Measurements from ENCODE around the gene ZDHHC24. TPM values are rescaled to one million over a fixed set of nuclear protein-coding genes. Genes with fewer than 3 reads are reported as not detected.
A peak's percentile ranks its signal among the peaks of the same experiment; 100 is the strongest.
"Not testable (repeated sequence)": the region's sequence is repeated elsewhere in the genome, so short reads cannot be mapped to it uniquely, and the experiment has no call there.

Gene ZDHHC24, protein sequence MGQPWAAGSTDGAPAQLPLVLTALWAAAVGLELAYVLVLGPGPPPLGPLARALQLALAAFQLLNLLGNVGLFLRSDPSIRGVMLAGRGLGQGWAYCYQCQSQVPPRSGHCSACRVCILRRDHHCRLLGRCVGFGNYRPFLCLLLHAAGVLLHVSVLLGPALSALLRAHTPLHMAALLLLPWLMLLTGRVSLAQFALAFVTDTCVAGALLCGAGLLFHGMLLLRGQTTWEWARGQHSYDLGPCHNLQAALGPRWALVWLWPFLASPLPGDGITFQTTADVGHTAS
- total RNA-seq, result 15.4 and 15.5 TPM in 2 replicates

DNA sequence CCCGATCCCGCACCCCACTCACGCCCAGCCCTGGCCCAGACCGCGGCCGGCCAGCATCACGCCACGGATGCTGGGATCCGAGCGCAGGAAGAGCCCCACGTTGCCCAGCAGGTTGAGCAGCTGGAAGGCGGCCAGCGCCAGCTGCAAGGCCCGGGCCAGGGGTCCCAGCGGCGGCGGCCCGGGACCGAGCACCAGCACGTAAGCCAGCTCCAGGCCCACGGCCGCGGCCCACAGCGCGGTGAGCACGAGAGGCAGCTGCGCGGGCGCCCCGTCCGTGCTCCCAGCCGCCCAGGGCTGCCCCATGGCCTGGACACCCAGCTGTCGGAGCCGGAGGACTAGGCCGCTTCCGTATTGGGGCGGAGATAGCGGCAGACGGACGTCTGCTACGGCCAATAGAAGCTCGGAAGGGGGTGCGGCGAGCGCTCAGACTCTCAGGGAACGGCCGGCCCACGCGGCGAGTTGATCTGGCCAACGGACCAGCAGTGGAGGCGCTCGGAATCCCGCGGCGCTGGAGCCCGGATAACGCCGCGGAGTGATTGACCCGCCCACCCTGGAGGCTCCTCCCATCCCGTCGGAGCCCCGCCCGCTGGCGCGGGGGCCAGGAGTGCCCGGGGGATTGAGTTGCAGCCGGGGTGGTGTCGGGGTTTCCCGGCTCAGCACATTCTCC lies at the start of gene ZDHHC24:
ZDHHC24 (minus strand) TSS at position 348 of the 667 bp plus-strand sequence; CDS start at position 303, 45 bp downstream.
- DNase-seq (ENCODE audit: low read depth), result peak; percentile 88

DNA sequence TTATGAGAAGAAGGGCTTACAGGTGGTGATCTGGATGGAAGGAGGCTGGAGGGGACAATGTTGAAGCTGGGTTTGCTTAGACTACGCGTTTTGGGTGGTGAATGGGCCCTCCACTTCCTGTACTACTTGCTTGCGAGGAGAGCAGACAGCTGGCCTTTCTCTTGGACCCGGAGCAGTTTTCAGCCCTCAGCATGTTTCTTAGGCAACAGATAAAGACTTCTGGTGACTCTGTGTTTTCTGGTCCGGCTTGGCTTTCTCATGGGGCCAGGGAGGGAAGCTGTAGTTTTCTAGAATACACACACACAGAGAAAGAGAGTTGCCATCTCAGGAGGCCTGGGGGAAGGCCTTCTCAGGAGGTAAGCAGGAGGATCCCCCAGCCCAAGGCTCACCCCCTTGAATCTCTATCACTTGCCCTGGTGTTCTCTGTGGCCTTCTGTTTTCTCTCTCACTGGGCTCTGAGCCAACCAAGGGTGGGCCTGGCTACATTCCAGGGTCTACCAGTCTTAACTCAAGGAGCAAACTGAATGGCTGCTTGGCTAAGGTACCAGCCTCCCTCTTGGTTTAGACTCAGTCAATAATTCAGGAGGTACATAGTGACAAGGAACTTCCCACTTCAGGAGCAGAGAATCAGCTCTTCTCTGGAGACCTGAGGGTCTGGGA lies 49.5 kb upstream of the ZDHHC24 start:
- DNase-seq (ENCODE audit: low read depth), result peak; percentile 21

DNA sequence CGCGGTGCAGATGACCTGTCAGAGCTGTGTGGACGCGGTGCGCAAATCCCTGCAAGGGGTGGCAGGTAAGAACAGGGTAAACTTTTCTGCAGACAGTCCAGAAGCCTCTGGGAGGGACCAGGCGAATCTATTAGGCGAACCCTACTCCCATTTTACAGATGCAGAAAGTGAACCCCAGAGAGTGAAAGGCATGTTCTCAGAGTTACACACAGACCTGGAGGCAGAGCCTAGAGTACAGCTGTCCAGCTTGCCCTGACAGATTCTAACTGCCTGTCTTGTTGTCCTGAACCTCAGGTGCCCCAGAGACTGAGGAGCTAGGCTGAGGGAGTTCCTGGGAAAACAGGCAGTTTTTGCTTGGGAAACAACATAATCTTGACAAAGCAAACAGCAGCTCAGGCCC lies 47.8 kb upstream of the ZDHHC24 start:
- DNase-seq (ENCODE audit: low read depth), result no peak

DNA sequence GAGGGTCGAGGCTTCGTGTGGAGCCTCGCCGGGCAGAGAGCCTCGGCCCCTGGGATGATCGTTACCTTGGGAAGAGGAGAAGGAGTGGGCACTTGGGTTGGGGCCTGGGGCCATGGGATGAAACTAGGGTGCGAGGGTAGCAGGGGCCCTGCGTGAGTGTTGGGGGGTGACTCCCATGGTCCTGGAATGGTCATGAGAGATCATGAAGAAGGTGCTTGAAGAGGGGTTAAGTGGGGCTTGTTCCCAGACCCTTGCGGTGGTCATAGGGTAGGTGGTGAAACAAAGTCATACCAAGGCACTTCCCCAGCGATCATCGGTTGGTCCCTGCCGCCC lies 47.4 kb upstream of the ZDHHC24 start:
- no peak for DNase-seq (ENCODE audit: low read depth)

DNA sequence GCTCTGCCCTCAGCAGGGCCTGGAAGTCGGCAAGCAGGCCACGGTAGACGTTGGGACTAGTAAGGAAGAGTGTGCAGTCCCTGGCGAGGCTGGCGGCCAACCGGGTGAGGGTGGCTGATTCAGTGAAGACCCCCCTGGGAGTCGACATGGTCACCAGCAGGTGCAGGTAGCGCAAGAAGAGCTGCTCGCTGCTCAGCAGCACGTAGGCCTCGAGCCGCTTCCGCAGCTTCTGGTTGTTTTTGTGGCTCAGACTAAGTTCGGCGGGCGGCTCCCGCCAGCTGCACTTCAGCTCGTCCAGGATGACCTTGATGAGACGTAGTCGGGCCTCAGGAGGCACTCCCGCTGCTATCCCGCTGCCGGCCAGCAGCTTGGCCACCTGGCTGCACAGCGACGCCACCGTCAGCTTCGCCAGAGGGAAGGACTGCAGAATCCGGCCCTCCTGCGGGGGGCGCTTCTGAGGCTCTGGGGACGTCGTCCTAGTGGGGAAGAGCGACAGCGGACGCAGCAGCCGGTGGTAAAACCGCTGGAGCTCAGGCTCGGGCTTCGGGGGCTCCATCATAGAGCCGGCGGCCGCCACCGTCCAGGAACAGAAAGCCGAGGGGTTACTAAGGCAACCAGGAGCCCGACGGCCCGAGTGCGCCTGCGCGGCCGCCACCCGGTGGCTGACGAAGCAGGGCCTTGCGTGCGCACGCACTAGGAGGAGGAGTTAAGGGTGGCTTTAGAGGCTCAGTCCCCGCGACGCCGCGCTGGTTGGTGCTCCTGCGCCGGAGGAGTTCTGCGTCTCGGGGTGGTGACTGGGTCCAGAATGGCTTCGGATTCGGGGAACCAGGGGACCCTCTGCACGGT lies 46.8 kb upstream of the ZDHHC24 start, which contains the start of the genes CCDC87 and CCS:
CCDC87 (minus strand) TSS at position 607 of the 846 bp plus-strand sequence; CDS start at position 559, 48 bp downstream.
CCS (plus strand) TSS at position 729 of the 846 bp plus-strand sequence; CDS start at position 806, 77 bp downstream.
- DNase-seq (ENCODE audit: low read depth), result peak; percentile 85

DNA sequence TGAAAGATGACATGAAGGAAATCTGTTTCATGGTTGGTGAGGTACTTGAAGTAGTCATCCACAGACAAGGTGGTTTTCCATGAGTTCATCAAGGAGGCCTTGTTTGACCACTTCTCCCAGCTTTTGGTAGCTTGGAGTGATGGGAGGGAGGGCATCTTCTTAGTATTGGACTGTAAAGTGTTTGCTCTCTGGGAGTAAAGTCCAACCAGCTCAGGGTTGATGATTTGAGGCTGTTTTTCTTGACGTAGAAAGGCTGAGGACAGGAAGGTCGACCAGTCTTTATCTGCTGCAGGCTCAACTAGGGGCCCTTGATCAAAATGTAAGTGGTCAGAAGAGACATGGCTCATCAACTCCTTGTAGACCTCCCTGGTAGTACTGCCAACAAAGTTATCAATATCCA lies 45.3 kb upstream of the ZDHHC24 start:
- no peak for DNase-seq (ENCODE audit: low read depth)

DNA sequence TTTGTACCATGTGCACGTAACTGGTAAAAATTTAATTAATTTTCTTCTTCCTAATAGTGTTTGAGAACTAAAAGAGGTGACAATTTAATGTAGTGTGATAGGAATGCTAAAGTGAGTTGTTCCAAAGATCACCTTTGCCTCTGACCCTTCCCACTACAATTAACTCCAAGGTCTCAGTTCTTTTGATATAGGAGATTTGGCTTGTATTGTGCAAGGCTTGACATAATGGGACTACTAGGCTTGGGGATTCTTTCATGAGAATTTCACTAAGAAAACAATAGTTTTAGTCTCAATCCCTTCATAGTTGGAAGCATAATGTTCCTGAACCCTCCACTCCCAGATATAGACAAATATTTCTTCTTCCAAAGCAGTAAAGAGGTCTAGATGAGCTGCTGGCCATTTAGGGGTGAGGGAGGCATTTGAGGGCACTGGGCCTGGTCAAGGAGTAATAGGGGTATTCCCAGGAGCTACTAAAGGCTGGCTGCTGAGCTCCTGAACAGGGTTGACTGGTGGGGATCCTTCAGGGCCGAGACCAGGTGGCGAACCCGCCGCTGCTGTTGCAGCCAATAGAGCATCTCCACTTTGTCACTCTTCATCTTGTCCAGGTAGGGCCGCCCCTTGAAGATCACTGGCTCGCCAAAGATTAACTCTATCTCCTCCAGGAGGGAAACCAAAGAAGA lies 44.3 kb upstream of the ZDHHC24 start:
- no peak for DNase-seq (ENCODE audit: low read depth)

DNA sequence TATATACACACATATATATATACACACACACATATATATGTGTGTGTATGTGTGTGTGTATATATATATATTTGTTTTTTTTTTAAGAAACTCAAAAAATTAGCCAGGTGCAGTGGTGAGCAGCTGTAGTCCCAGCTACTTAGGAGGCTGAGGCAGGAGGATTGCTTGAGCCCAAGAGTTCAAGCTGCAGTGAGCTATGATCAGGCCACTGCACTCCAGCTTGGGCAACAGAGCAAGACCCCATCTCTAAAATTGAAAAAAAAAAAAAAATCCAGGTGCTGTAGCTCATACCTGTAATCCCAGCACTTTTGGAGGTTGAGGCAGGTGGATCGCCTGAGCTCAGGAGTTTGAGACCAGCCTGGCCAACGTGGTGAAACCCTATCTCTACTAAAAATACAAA lies 43.5 kb upstream of the ZDHHC24 start:
- not testable (repeated sequence) for DNase-seq (ENCODE audit: low read depth)

DNA sequence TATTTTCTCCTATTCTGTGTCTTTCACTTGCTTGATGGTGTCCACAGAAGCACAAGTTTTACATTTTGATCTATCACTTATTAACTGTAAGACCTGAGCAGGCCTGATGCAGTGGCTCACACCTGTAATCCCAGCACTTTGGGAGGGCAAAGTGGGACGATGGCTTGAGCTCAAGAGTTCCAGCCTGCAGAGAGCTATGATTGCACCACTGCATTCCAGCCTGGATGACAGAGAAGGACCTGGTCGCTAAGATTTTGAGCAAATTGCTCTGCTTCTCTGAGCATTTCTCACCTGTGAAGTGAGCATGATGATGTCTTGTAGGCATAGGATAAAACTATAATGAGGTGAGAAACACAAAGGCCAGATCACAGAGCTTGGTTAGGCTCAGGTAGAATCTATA lies 40.3 kb upstream of the ZDHHC24 start:
- DNase-seq (ENCODE audit: low read depth), result no peak

DNA sequence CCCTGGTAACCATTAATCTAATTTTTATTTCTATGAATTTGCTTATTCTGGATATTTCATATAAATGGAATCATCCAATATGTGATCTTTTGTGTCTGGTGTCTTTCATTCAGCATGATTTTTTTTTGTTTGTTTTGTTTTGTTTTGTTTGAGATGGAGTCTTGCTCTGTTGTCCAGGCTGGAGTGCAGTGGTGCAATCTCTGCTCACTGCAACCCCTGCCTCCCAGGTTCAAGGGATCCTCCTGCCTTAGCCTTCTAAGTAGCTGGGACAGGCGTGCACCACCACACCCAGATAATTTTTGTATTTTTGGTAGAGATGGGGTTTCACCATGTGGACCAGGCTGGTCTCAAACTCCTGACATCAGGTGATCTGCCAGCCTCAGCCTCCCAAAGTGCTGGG lies 39.6 kb upstream of the ZDHHC24 start:
- not testable (repeated sequence) for DNase-seq (ENCODE audit: low read depth)

DNA sequence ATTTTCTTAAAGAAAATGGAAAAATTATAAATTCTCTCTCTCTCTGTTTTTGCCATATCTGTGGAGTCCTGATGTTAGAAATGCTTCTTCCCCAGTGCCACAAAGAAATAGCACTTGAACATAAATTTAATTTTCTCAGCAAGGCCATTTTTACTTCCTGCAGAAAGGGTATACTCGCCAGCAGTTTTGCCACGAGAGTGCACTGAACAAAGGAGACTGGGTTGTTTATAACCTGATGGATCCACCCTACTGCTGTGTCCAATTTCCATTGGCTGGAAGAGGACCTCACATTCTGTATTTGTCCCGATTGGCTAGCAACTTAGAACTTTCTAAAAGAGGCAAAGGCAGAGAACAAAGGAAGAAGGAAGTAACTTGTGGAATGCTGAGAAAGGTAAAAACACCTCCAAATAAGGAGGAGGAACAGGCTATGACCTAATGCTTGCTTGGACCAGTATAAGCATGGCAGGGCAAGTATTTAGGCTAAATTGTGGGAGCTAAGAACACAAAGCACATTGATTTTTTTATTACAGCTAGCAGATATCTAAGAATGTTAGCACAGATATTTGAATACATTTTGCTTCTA lies 36.8 kb upstream of the ZDHHC24 start:
- not testable (repeated sequence) for DNase-seq (ENCODE audit: low read depth)

DNA sequence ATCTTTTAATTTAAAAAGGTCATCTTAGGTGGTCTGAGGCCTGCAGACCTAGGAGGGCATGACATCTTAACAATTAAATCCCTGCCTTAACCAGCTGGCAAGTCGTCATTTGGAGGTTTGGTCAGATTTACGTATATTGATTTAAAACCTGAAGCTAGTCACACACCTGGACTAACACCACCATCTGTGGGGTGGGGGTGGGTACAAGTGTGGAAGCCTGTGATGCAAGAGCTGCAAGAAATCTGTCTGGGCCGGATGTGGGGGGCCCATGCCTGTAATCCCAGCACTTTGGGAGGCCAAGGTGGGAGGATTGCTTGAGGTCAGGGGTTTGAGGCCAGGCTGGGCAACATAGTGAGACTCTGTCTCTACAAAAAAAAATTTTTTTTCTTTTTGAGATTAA lies 35.4 kb upstream of the ZDHHC24 start:
- no peak for DNase-seq (ENCODE audit: low read depth)

DNA sequence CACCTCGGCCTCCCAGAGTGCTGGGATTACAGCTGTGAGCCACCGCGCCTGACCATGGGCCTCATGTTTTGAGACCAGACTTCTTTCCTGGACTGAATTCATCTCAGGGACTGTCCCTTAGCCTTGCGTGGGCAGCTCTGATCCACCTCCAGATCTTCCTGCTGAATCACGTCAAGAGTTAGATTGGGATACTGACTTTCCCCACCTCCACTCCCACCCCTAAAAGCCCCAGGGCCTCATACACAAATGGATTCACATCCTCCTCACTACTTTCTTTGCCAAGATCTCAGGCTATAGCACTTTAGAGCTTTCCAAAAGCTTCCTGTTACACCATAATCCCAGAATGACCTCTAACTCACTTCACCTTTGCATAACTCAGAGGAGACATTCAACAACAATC lies 35.0 kb upstream of the ZDHHC24 start:
- no peak for DNase-seq (ENCODE audit: low read depth)

DNA sequence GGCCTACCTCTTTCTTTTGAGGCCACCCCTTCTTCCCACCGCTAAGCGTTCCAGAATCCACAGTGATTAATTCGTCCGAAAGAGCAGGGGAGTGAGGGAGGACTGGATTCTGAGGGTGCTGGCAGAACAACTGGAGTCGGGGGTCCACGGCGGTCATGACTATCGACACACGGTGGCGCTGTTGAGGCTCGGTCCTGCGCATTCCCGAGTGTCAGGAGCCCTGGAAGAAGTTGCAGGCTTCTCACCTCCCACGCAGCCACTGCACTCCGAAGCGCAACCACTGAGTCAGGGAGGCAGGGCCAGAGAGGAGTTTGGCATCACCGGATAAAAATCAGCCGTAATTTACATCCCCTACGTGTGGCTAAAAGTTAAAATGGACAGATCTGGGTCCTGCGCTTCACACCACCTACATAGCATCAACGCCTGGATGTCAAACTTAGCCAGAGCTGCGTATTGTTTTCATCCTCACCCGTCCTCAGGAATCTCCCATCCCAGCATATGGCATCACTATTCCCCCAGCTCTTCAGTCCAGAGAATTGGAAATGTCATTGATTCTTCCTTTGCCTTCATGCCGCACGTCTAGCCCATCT lies 33.3 kb upstream of the ZDHHC24 start:
- DNase-seq (ENCODE audit: low read depth), result peak; percentile 46

DNA sequence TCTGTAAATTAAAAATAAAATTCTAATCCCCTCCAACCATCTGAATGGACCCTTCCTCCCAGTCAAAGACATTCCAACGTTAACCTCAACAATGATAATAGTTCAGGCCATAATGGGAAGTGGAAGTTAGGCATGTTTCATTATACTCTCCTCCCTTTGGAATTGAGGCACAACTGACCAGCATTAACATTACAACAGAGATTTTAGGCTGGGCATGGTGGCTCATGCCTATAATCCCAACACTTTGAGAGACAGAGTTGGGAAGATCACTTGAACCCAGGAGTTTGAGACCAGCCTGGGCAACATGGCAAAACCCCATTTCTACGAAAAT lies 25.0 kb upstream of the ZDHHC24 start:
- no peak for DNase-seq (ENCODE audit: low read depth)

DNA sequence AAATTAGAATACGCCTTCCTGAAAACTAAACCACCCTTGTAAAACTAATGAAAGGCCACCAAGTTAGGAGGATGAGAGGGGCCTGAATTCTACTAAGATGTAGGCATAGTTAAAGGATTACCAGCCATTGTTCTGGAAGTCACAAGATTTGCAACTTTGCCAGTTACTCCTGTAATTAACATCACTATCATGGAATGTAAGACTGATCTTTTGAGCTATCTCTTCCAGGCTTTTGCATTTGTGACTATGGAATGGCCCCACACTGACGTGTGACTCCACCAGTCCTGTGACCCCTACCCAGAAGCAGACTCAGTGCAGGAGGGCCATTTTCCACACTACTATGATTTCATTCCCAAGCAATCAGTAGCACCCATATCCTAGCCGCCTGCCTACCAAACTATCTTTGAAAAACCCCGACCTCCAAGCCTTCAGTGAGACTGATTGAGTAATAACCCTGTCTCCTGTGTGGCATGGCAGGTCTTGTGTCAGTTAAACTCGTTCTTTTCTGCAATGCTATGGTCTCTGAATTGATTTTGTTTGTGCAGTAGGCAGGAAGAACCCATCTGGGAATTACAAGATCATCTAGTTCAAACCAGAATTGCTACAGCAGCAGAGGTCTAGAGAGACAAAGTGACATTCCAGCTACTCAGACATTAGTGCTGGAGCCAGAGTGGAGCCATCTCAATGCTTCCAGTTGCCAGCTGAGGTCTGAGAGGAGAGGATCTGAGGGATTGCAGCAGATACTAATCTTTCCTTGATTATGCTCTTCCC lies 24.4 kb upstream of the ZDHHC24 start:
- DNase-seq (ENCODE audit: low read depth), result peak; percentile 49

DNA sequence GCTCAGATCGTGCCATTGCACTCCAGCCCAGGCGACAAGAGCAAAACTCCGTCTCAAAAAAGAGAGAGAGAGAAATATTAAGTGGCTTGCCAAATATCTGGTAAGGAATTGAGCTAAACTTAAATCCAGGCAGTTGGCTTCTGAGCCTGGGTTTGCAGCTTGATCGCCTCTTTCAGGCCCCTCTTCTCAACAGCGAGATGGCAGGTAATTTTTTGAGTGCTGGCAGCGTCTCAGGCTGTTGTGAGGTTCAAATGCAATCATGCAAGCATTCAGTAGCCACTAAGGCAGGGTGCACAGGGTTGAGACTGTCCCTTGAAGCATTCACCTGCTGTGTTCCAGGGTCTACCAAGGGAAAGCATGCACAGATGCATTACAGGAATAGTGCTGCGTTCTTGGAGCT lies 23.2 kb upstream of the ZDHHC24 start:
- no peak for DNase-seq (ENCODE audit: low read depth)

DNA sequence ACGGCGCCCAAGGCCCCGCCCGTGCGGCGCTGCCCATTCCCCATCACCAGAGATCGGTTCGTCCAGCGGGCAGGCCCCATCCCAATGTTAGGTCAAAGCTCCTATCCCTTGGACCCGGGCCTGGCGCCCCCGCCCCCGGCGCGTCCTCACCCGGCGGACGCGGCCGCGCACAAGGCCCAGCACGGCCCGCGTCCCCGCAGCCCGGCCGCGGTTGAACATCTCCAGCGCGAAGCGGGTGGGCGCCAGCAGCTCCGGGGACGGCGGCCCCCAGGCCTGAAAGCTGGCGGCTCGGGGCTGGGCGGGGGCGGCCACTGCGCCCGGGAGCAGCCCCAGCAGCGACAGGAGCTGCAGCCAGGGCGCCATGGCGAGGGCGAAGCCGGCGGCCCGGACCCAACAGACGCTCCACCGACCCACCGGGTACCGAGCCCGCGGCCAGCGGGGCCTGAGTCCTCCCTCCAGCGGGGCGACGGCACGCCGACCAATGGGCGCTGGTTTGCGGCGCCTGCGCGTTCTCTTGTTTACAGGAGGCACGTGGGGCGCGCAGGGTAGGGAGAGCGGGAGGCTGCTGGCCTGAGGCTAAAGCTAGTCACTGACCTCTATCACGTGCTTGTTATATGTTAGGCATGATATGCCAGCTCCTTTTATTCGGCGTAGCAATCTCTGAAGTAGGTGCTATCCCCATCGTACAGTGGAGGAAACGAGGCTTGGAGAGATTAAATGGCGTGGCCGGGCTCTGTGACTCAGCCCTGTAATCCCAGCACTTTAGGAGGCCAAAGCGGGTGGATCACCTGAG lies 22.5 kb upstream of the ZDHHC24 start, which contains the start of gene CTSF:
CTSF (minus strand) TSS at position 483 of the 793 bp plus-strand sequence; CDS start at position 363, 120 bp downstream.
- peak; percentile 59 for DNase-seq (ENCODE audit: low read depth)

DNA sequence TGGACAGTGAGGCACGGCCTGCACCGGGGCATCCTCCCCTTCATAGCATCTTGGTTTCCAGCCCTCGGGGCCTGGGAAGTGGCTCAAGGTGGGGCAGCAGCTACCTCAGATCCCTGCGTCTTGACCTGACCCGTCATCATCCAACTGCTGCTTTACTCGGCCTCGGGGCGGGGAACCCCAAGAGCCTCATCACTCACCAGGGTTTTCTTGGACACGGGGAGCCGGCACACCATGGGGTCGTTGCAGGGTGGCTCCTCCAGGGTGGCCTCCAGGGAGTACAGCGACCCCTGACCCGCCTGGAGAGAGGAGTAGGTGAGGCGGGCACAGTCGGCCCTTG lies 21.9 kb upstream of the ZDHHC24 start:
- no peak for DNase-seq (ENCODE audit: low read depth)
